Neuronal stem cell (in vitro differentiated cells): ENCODE data around the gene PPP1CA.

Source experiments
- DNase-seq: peaks from one replicate; pipeline ENCODE4 v3.0.0-alpha.2; 2013; ENCODE audit warnings: low spot score
- H2AFZ ChIP-seq: one replicate; pipeline ENCODE4 v1.6.1; 2013; ENCODE audit warnings: mild to moderate bottlenecking, low read length, inconsistent platforms
- H2AK5ac ChIP-seq: 2 replicates; pipeline ENCODE4 v1.6.1; 2013; ENCODE audit warnings: low read depth, mild to moderate bottlenecking, inconsistent platforms, low read length, moderate library complexity, mixed read lengths
- H2BK120ac ChIP-seq: 2 replicates; pipeline ENCODE4 v1.6.1; 2013; ENCODE audit warnings: low read depth, mild to moderate bottlenecking, inconsistent platforms, low read length, moderate library complexity, mixed read lengths
- H2BK12ac ChIP-seq: one replicate; pipeline ENCODE4 v1.6.1; 2013; ENCODE audit warnings: low read length, inconsistent platforms
- H2BK15ac ChIP-seq: 2 replicates; pipeline ENCODE4 v1.6.1; 2013; ENCODE audit warnings: mild to moderate bottlenecking, low read length, inconsistent platforms, mixed read lengths
- H2BK5ac ChIP-seq: one replicate; pipeline ENCODE4 v1.6.1; 2013; ENCODE audit warnings: inconsistent platforms, mild to moderate bottlenecking, low read length, moderate library complexity
- H3K14ac ChIP-seq: one replicate; pipeline ENCODE4 v1.6.1; 2013; ENCODE audit warnings: low read length, inconsistent platforms
- H3K18ac ChIP-seq: 2 replicates; pipeline ENCODE4 v1.6.1; 2013; ENCODE audit warnings: low read length, inconsistent platforms
- H3K23ac ChIP-seq: 2 replicates; pipeline ENCODE4 v1.6.1; 2013; ENCODE audit warnings: low read depth, mild to moderate bottlenecking, mixed read lengths, low read length, inconsistent platforms; ENCODE audit not compliant: poor library complexity
- H3K27ac ChIP-seq: replicated peaks from 3 replicates; pipeline ENCODE4 v1.5.1; 2013; ENCODE audit warnings: low read length, inconsistent platforms
- H3K27me3 ChIP-seq, 3 experiments: 2 replicates each; pipeline ENCODE4 v1.6.1; 2013; ENCODE audit warnings: low read length in 3 of 3, mild to moderate bottlenecking in 2 of 3, inconsistent platforms in 1 of 3, low read depth in 1 of 3, mixed read lengths in 1 of 3, moderate library complexity in 1 of 3; ENCODE audit not compliant: control insufficient read depth in 3 of 3, insufficient read depth in 3 of 3
- H3K36me3 ChIP-seq, 2 donors: replicated peaks in 1 of 2; 2 replicates each; pipeline ENCODE4 v1.6.1; 2013; ENCODE audit warnings: low read length in 2 of 2; ENCODE audit not compliant: control insufficient read depth in 2 of 2, insufficient read depth in 2 of 2
- H3K4ac ChIP-seq: 2 replicates; pipeline ENCODE4 v1.6.1; 2013; ENCODE audit warnings: inconsistent platforms, mild to moderate bottlenecking, low read length, moderate library complexity
- H3K4me1 ChIP-seq, 2 donors: 1 replicate in 1 of 2; 2 replicates in 1 of 2; pipeline ENCODE4 v1.6.1; 2013; ENCODE audit warnings: low read length in 2 of 2, low read depth in 1 of 2; ENCODE audit not compliant: control insufficient read depth in 2 of 2, insufficient read depth in 1 of 2
- H3K4me2 ChIP-seq: one replicate; pipeline ENCODE4 v1.6.1; 2013; ENCODE audit warnings: mild to moderate bottlenecking, low read length, inconsistent platforms; ENCODE audit not compliant: insufficient read depth, poor library complexity, severe bottlenecking
- H3K4me3 ChIP-seq, 2 donors: 2 replicates each; pipeline ENCODE4 v1.5.1; 2013; ENCODE audit warnings: low read length in 2 of 2, mild to moderate bottlenecking in 2 of 2, inconsistent platforms in 1 of 2, moderate library complexity in 1 of 2
- H3K79me1 ChIP-seq: one replicate; pipeline ENCODE4 v1.6.1; 2013; ENCODE audit warnings: low read depth, mild to moderate bottlenecking, inconsistent platforms, low read length, moderate library complexity
- H3K9ac ChIP-seq: one replicate; pipeline ENCODE4 v1.6.1; 2013; ENCODE audit warnings: mild to moderate bottlenecking, low read depth, low read length, inconsistent platforms; ENCODE audit not compliant: poor library complexity
- H3K9me3 ChIP-seq, 2 donors: replicated peaks in 1 of 2; 2 replicates each; pipeline versions ENCODE3 to v1.6.1; 2013; ENCODE audit warnings: low read length in 2 of 2, mild to moderate bottlenecking in 2 of 2, inconsistent platforms in 1 of 2, low read depth in 1 of 2, mixed read lengths in 1 of 2, moderate library complexity in 1 of 2; ENCODE audit not compliant: control insufficient read depth in 2 of 2, insufficient read depth in 1 of 2
- H4K8ac ChIP-seq: one replicate; pipeline ENCODE4 v1.6.1; 2013; ENCODE audit warnings: low read depth, mild to moderate bottlenecking, inconsistent platforms, low read length, moderate library complexity
- H4K91ac ChIP-seq: one replicate; pipeline ENCODE4 v1.6.1; 2013; ENCODE audit warnings: low read length, low read depth, mild to moderate bottlenecking, inconsistent platforms; ENCODE audit not compliant: poor library complexity
- WGBS, 2 donors: extraction: QIAGEN DNeasy Blood & Tissue Kit; methylation state at CpG; one replicate each; pipeline ENCODE4 v1.1.7; 2013; ENCODE audit warnings: missing lambda C conversion rate in 2 of 2, mixed read lengths in 1 of 2; ENCODE audit not compliant: insufficient read length in 2 of 2, insufficient replicate concordance in 1 of 2; ENCODE audit errors: extremely low coverage in 2 of 2; 5-methylcytosine and 5-hydroxymethylcytosine counted together

PPP1CA gene

GRCh38 chr11:67448220-67448609 is 46.6 kb upstream of the PPP1CA start:
- H3K36me3 ChIP-seq: no peaks in the 10 kb centered on the region
- no peak overlapping the region for H3K27ac ChIP-seq
- no peaks in the 10 kb centered on the region for H3K9me3 ChIP-seq
- H3K79me1 ChIP-seq: no peaks in the 10 kb centered on the region
- H2BK5ac ChIP-seq: no peak overlapping the region
- H2AK5ac ChIP-seq: peak overlapping the region; percentile 72
- H2BK120ac ChIP-seq: no peak overlapping the region
- peaks cover 5 to 15% of the 10 kb centered on the region in 2 donors for H3K4me1 ChIP-seq
- H3K18ac ChIP-seq: no peak overlapping the region
- no peak overlapping the region for H3K4me3 ChIP-seq
- H2BK12ac ChIP-seq: no peak overlapping the region
- H3K4me2 ChIP-seq: no peak overlapping the region
- no peak overlapping the region for H2BK15ac ChIP-seq
- no peak overlapping the region for H4K8ac ChIP-seq
- DNase-seq: no peak
- H3K27me3 ChIP-seq: no peaks in the 10 kb centered on the region
- no CpG with 5 or more reads among the region's 7 CpGs for WGBS, 2 donors
- no peak overlapping the region for H3K23ac ChIP-seq
- H2AFZ ChIP-seq: no peak overlapping the region
- no peak overlapping the region for H4K91ac ChIP-seq
- H3K9ac ChIP-seq: no peak overlapping the region
- H3K14ac ChIP-seq: no peak overlapping the region
- H3K4ac ChIP-seq: no peak overlapping the region

DNA sequence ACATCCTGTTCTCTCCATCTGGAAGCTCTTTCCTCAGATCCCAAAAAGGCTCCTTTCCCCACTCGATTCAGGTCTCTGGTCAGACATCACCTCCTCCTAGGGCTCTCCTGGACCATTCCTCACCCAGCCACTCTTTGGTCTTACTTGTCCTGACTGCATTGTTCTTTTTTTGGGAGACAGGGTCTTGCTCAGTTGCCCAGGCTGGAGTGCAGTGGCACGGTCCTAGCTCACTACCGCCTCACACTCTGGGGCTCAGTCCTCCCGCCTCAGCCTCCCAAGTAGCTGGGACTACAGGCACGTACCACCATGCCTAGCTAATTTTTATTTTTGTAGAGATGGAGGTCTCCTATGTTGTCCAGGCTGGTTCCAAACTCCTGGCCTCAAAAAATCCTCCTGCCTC is 43.9 kb upstream of the PPP1CA start:
- H3K14ac ChIP-seq: no peak overlapping the region
- H3K9ac ChIP-seq: no peak overlapping the region
- H3K4me1 ChIP-seq: peaks cover 4 to 8% of the 10 kb centered on the region in 2 donors
- peak overlapping the region; percentile 55 for H3K23ac ChIP-seq
- no peak overlapping the region for H4K8ac ChIP-seq
- WGBS, 2 donors: no CpG with 5 or more reads among the region's 5 CpGs
- peak overlapping the region; percentile 47 for H2AK5ac ChIP-seq
- no peaks in the 10 kb centered on the region for H3K9me3 ChIP-seq
- no peak overlapping the region for H2BK5ac ChIP-seq
- H3K18ac ChIP-seq: no peak overlapping the region
- peaks cover 5% of the 10 kb centered on the region for H3K79me1 ChIP-seq
- H3K4me2 ChIP-seq: no peak overlapping the region
- peaks cover 0 to 1% (median 0%) of the 10 kb centered on the region in 3 experiments for H3K27me3 ChIP-seq
- H3K27ac ChIP-seq: no peak overlapping the region
- no peak overlapping the region for H2BK12ac ChIP-seq
- no peak overlapping the region for H3K4ac ChIP-seq
- no peak overlapping the region for H2BK120ac ChIP-seq
- H3K36me3 ChIP-seq: peaks cover 9 to 16% of the 10 kb centered on the region in 2 donors
- DNase-seq: no peak
- H2AFZ ChIP-seq: no peak overlapping the region
- no peak overlapping the region for H4K91ac ChIP-seq
- H3K4me3 ChIP-seq: no peak overlapping the region
- H2BK15ac ChIP-seq: no peak overlapping the region

DNA sequence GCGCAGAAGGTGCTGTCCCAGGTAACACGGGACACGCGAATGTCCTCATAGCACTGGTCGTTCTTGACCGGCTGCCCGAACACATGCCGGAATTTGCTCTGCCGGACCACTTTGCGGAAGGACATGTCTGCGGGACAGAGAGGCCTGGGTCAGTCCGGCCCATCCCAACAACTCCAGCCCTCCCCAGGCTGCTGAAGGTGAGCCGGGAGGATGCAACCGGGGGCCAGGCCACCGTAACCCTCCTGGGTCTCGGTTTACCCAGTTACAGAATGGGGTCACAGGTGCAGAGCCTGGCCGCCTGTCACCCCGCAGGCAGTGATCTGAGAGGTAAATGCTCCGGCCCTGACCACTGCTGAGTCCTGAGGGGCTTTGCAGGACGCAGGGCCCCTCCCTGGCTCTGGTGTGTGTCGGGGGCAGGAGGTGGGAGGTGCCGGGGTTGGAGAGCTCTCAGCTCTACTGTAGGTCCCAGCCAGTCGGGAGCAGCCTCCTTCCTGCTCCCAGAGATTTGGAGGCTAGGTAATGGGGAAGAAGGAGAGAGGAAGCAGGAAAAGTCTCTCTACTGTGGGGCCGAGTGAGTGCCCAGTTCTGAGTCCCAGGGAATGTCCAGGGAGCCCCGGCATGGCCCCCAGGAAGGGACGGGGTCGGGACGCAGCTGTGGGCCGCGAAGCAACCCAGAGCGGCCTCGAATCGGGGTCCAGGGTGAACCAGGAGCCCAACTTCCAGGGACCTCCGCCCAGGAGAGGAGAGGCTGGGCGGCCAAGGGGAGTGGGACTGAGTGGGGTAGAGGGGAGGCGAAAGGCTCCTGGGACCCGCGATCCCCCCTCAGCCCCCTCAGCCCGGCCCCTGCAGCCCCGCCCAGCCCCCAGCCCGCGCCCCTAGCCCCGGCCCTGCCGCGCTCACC is 41.1 kb upstream of the PPP1CA start:
- Histone ChIP-seq H3K9me3 (no peaks in the 10 kb centered on the region), H3K4ac (peak overlapping the region; percentile 97), H3K14ac (peak overlapping the region; percentile 82), H2BK15ac (peak overlapping the region; percentile 89), H2BK5ac (peak overlapping the region; percentile 53), H3K4me3 (peak overlapping the region; percentile 83 to 97), H2AK5ac (peak overlapping the region; percentile 88), H3K27ac (no peak overlapping the region), H3K79me1 (peaks cover 5% of the 10 kb centered on the region), H3K9ac (peak overlapping the region; percentile 91), H3K4me2 (peak overlapping the region; percentile 86), H3K4me1 (peaks cover 2 to 3% of the 10 kb centered on the region in 2 donors), H4K91ac (no peak overlapping the region), H3K27me3 (peaks cover 0 to 3% (median 0%) of the 10 kb centered on the region in 3 experiments), H3K23ac (peak overlapping the region; percentile 55), H3K36me3 (peaks cover 15 to 38% of the 10 kb centered on the region in 2 donors), H4K8ac (no peak overlapping the region), H2BK12ac (peak overlapping the region; percentile 58), H2AFZ (peak overlapping the region; percentile 89), H3K18ac (peak overlapping the region; percentile 94), H2BK120ac (peak overlapping the region; percentile 91)
- DNase-seq: no peak
- WGBS, 2 donors: no CpG with 5 or more reads among the region's 45 CpGs

DNA sequence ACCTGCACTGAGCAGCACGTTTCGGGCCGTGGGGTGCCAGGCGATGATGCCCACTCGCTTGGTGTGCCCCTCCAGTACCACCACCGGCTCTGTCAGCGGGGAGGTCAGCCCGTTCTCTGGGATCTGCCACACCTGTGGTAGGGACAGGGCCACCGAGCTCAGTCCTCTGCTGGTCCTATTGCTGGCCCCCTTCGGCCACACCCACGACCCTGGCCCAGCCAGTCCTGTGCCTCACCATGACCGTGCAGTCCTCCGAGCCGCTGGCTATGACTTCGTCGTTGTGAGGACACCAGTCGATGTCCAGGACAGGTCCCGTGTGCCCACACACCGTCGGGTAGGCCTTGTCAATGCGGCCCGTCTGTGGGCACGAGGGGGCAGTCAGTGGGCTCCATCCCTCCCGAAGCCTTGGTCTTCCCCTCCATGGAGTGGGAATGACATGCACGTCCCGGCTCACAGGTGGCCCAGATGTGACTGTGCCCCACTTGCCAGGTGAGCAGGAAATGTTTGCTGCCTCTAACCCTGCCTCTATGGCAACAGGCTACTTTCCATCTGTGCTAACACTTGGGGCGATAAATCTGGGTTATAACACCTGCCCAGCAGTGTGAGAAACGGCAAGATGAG is 40.2 kb upstream of the PPP1CA start:
- Histone ChIP-seq H3K4me1 (peaks cover 2 to 3% of the 10 kb centered on the region in 2 donors), H3K14ac (peak overlapping the region; percentile 21), H3K23ac (peak overlapping the region; percentile 73), H2BK12ac (peak overlapping the region; percentile 84), H3K27me3 (peaks cover 0 to 3% (median 0%) of the 10 kb centered on the region in 3 experiments), H2AFZ (no peak overlapping the region), H3K4ac (no peak overlapping the region), H4K91ac (no peak overlapping the region), H4K8ac (no peak overlapping the region), H2BK5ac (no peak overlapping the region), H2BK15ac (peak overlapping the region; percentile 26), H3K9me3 (no peaks in the 10 kb centered on the region), H2BK120ac (no peak overlapping the region), H3K9ac (no peak overlapping the region), H3K4me2 (no peak overlapping the region), H3K36me3 (peaks cover 18 to 44% of the 10 kb centered on the region in 2 donors), H3K18ac (no peak overlapping the region), H3K79me1 (peaks cover 5% of the 10 kb centered on the region), H2AK5ac (peak overlapping the region; percentile 37), H3K4me3 (peak overlapping the region in 1 of 2 donors; percentile 83), H3K27ac (no peak overlapping the region)
- WGBS, 2 donors: no CpG with 5 or more reads among the region's 28 CpGs
- no peak for DNase-seq
